B cell (primary cell): ENCODE results near the gene DPH1. TPM values are rescaled to one million over a fixed set of nuclear protein-coding genes. Genes with fewer than 3 reads are reported as not detected.
A peak's percentile ranks its signal among the peaks of the same experiment; 100 is the strongest.

Experiments used
- ATAC-seq: fragments of 200-7000 bp; cut with Tn5 transposase; one replicate; pipeline ENCODE4 v1.10.0; 2021; ENCODE audit warnings: low read depth, mild to moderate bottlenecking, moderate number of reproducible peaks, moderate library complexity
- CTCF ChIA-PET: fragments of 350-600 bp; sonication (Branson Sonifier 250); formaldehyde crosslinking; loops from one replicate; lab custom pipeline; 2021; ENCODE audit warnings: antibody characterized with exemption, inconsistent platforms; lab: Charles Lee
- POLR2A ChIA-PET: fragments of 350-600 bp; sonication (Branson Sonifier 250); formaldehyde crosslinking; loops from one replicate; lab custom pipeline; 2021; ENCODE audit warnings: antibody characterized with exemption; lab: Charles Lee
- DNase-seq: peaks from one replicate; pipeline ENCODE4 v3.0.0; 2013
- H2AFZ ChIP-seq: 2 replicates; pipeline ENCODE4 v1.6.1; 2012; ENCODE audit warnings: mild to moderate bottlenecking, low read depth, low read length; ENCODE audit not compliant: insufficient read depth, poor library complexity, severe bottlenecking
- H3K27ac ChIP-seq, 2 donors: 1 replicate in 1 of 2; 2 replicates in 1 of 2; pipeline ENCODE4 v1.5.1; 2012 to 2013; ENCODE audit warnings: low read length in 2 of 2, mild to moderate bottlenecking in 2 of 2, moderate library complexity in 1 of 2
- H3K27me3 ChIP-seq, 4 experiments: fragments of 200-600 bp in 1 of 4; sonication (generic) in 1 of 4; replicated peaks in 1 of 4; 1 replicate in 2 of 4; 2 replicates in 2 of 4; pipeline versions ENCODE4 v1.6.1 to v1.7.0; 2013 to 2016; ENCODE audit warnings: low read length in 3 of 4, mild to moderate bottlenecking in 2 of 4, mixed read lengths in 1 of 4, moderate library complexity in 1 of 4; ENCODE audit not compliant: insufficient read depth in 4 of 4, control insufficient read depth in 3 of 4; ENCODE audit errors: control extremely low read depth in 1 of 4
- H3K36me3 ChIP-seq, 2 experiments: replicated peaks in 1 of 2; 1 replicate in 1 of 2; 2 replicates in 1 of 2; pipeline versions ENCODE4 v1.6.1 to v1.7.1; 2013; ENCODE audit warnings: low read length in 1 of 2; ENCODE audit not compliant: insufficient read depth in 2 of 2, control insufficient read depth in 1 of 2; ENCODE audit errors: control extremely low read depth in 1 of 2, extremely low read depth in 1 of 2
- H3K4me1 ChIP-seq, 2 donors: fragments of 200-600 bp in 1 of 2; sonication (generic) in 1 of 2; 1 replicate in 1 of 2; 2 replicates in 1 of 2; pipeline versions ENCODE4 v1.5.1 to v1.6.1; 2013 to 2017; ENCODE audit warnings: low read length in 2 of 2; ENCODE audit not compliant: control insufficient read depth in 2 of 2, insufficient read depth in 2 of 2
- H3K4me2 ChIP-seq: replicated peaks from 2 replicates; pipeline ENCODE3; 2012; ENCODE audit warnings: mild to moderate bottlenecking, low read depth, low read length; ENCODE audit not compliant: poor library complexity, severe bottlenecking
- H3K4me3 ChIP-seq, 5 experiments: fragments of 200-600 bp in 1 of 5; sonication (generic) in 1 of 5; 1 replicate in 3 of 5; 2 replicates in 2 of 5; pipeline versions ENCODE4 v1.5.1 to v1.7.0; 2011 to 2016; ENCODE audit warnings: low read length in 4 of 5, mild to moderate bottlenecking in 4 of 5, low read depth in 2 of 5, control low read depth in 1 of 5, moderate library complexity in 1 of 5; ENCODE audit not compliant: insufficient read depth in 1 of 5; ENCODE audit errors: control extremely low read depth in 1 of 5, extremely low read depth in 1 of 5
- H3K79me2 ChIP-seq: fragments of 200-600 bp; sonication (generic); one replicate; pipeline ENCODE4 v1.6.0; 2016; ENCODE audit warnings: low read length; ENCODE audit not compliant: control insufficient read depth, insufficient read depth
- H3K9ac ChIP-seq: fragments of 200-600 bp; sonication (generic); 2 replicates; pipeline ENCODE4 v1.6.1; 2017; ENCODE audit warnings: mild to moderate bottlenecking, low read length, moderate library complexity
- H3K9me3 ChIP-seq, 3 donors: one replicate each; pipeline versions ENCODE4 v1.6.1 to v1.7.1; 2013; ENCODE audit warnings: low read length in 2 of 3; ENCODE audit not compliant: control insufficient read depth in 2 of 3, insufficient read depth in 1 of 3; ENCODE audit errors: control extremely low read depth in 1 of 3
- H4K20me1 ChIP-seq: 2 replicates; pipeline ENCODE4 v1.6.0; 2012; ENCODE audit warnings: mild to moderate bottlenecking, low read length; ENCODE audit not compliant: insufficient read depth, control insufficient read depth, poor library complexity, severe bottlenecking
- H3K27ac Mint-ChIP-seq: one replicate; pipeline ENCODE4 v1.8.0; 2021; ENCODE audit warnings: mixed read lengths
- H3K27me3 Mint-ChIP-seq: one replicate; pipeline ENCODE4 v1.8.0; 2021; ENCODE audit warnings: mixed read lengths
- H3K4me1 Mint-ChIP-seq: one replicate; pipeline ENCODE4 v1.8.0; 2021; ENCODE audit warnings: mixed read lengths
- H3K4me3 Mint-ChIP-seq: one replicate; pipeline ENCODE4 v1.8.0; 2021; ENCODE audit warnings: mixed read lengths
- H3K9me3 Mint-ChIP-seq: one replicate; pipeline ENCODE4 v1.8.0; 2022; ENCODE audit warnings: mixed read lengths; ENCODE audit not compliant: insufficient read depth
- EZH2 ChIP-seq: IDR thresholded peaks from 2 replicates; pipeline ENCODE4 v1.6.1; 2012; ENCODE audit warnings: borderline replicate concordance, low read depth, mild to moderate bottlenecking, moderate library complexity, low read length; ENCODE audit not compliant: insufficient read depth, poor library complexity, severe bottlenecking
- WGBS: methylation state at CpG from one replicate; pipeline ENCODE4 v1.1.5; 2013; ENCODE audit warnings: missing lambda C conversion rate; ENCODE audit not compliant: insufficient coverage; 5-methylcytosine and 5-hydroxymethylcytosine counted together
- intact Hi-C: fragments of 100-400 bp; cut with micrococcal nuclease; formaldehyde crosslinking; loops from one replicate; pipeline ENCODE4 v1.10.0; 2022
- polyA plus RNA-seq: library from polyadenylated mRNA; depleted of rRNA; stranded (reverse); fragments of >200 nt; gene quantifications from 2 replicates; pipeline ENCODE4 v1.2.3, GENCODE V29; 2012
- total RNA-seq, 2 donors: library from RNA; stranded (reverse); fragments of 120-200 nt in 1 of 2; gene quantifications; 1 replicate in 1 of 2; 2 replicates in 1 of 2; pipeline versions ENCODE4 v1.2.3 to v1.2.4, GENCODE V29; 2013 to 2022
- TF ChIP-seq, protein P1 (sequence below): fragments of 200-600 bp; IDR thresholded peaks from one replicate; pipeline ENCODE4 v1.8.0; 2022; ENCODE audit warnings: antibody characterized with exemption, mild to moderate bottlenecking

DPH1 gene
- total and polyA plus RNA-seq, 2 donors (not counting 1 experiment from before 2014, with no cell fraction given) = 83.6 to 105 TPM

GRCh38 chr17:2033153-2033552 is 3.2 kb downstream of the DPH1 start:
- ChIA-PET POLR2A (no interaction called here), CTCF (no interaction called here)
- no peak for ATAC-seq
- Mint-ChIP-seq H3K4me3 (no peak overlapping the region), H3K27ac (no peak overlapping the region), H3K9me3 (no peaks in the 10 kb centered on the region), H3K27me3 (peaks cover 3% of the 10 kb centered on the region), H3K4me1 (peaks cover 32% of the 10 kb centered on the region)
- peaks cover 0 to 39% of the 10 kb centered on the region in 2 experiments for H3K36me3 ChIP-seq
- intact Hi-C loops = loop anchor here (5.0 kb wide), 1 partner anchor 126 kb away; no protein-coding TSS in a partner anchor
- DNase-seq = no peak
- no peak overlapping the region for H3K4me3 ChIP-seq
- no peak overlapping the region for H3K27ac ChIP-seq
- H4K20me1 ChIP-seq = peaks cover 33% of the 10 kb centered on the region
- H3K27me3 ChIP-seq = peaks cover 0 to 14% (median 2%) of the 10 kb centered on the region in 4 experiments
- no peak overlapping the region for H3K9ac ChIP-seq
- H3K79me2 ChIP-seq = peaks cover 35% of the 10 kb centered on the region
- 95% methylated on average over 7 of the region's 7 CpGs for WGBS
- no peak overlapping the region for H3K4me2 ChIP-seq
- peaks cover 11 to 37% of the 10 kb centered on the region in 2 donors for H3K4me1 ChIP-seq
- TF ChIP-seq EZH2 = no peak
- TF ChIP-seq, protein P1, sequence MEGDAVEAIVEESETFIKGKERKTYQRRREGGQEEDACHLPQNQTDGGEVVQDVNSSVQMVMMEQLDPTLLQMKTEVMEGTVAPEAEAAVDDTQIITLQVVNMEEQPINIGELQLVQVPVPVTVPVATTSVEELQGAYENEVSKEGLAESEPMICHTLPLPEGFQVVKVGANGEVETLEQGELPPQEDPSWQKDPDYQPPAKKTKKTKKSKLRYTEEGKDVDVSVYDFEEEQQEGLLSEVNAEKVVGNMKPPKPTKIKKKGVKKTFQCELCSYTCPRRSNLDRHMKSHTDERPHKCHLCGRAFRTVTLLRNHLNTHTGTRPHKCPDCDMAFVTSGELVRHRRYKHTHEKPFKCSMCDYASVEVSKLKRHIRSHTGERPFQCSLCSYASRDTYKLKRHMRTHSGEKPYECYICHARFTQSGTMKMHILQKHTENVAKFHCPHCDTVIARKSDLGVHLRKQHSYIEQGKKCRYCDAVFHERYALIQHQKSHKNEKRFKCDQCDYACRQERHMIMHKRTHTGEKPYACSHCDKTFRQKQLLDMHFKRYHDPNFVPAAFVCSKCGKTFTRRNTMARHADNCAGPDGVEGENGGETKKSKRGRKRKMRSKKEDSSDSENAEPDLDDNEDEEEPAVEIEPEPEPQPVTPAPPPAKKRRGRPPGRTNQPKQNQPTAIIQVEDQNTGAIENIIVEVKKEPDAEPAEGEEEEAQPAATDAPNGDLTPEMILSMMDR = no peak
- H2AFZ ChIP-seq = no peak overlapping the region
- H3K9me3 ChIP-seq = peaks cover 0 to 7% (median 0%) of the 10 kb centered on the region in 3 donors

- Mint-ChIP-seq H3K4me3 (no peak overlapping the region), H3K4me1 (peaks cover 32% of the 10 kb centered on the region), H3K9me3 (no peaks in the 10 kb centered on the region), H3K27me3 (no peaks in the 10 kb centered on the region), H3K27ac (no peak overlapping the region)
- Histone ChIP-seq H3K4me2 (peak overlapping the region; percentile 8), H3K79me2 (peaks cover 35% of the 10 kb centered on the region), H3K36me3 (peaks cover 0 to 42% of the 10 kb centered on the region in 2 experiments), H3K9ac (no peak overlapping the region), H2AFZ (no peak overlapping the region), H3K4me1 (peaks cover 11 to 37% of the 10 kb centered on the region in 2 donors), H3K4me3 (no peak overlapping the region), H3K27ac (no peak overlapping the region), H4K20me1 (peaks cover 33% of the 10 kb centered on the region), H3K27me3 (peaks cover 0 to 5% (median 2%) of the 10 kb centered on the region in 4 experiments), H3K9me3 (peaks cover 0 to 7% (median 0%) of the 10 kb centered on the region in 3 donors)
- WGBS = no CpG with 5 or more reads among the region's 7 CpGs
- DNase-seq = no peak
- no peak for ATAC-seq
- intact Hi-C loops = loop anchor here (5.0 kb wide), 1 partner anchor 127 kb away; no protein-coding TSS in a partner anchor
- ChIA-PET CTCF (no interaction called here), POLR2A (no interaction called here)
- TF ChIP-seq EZH2 = no peak
- TF ChIP-seq, protein P1 = no peak
Observed at GRCh38 chr17:2034157-2034556, 4.2 kb downstream of the DPH1 start.
